Hindlimb muscle (tissue), 1 donor: ENCODE data around the gene HLA-DRA. TPM values are rescaled to one million over a fixed set of nuclear protein-coding genes. Genes with fewer than 3 reads are reported as not detected.

Experiments
- DNase-seq: peaks from one replicate; pipeline ENCODE4 v3.0.0-alpha.2; 2013
- polyA plus RNA-seq: library from polyadenylated mRNA; unstranded; fragments of 120-200 nt; gene quantifications from one replicate; pipeline ENCODE4 v1.2.1, GENCODE V29; 2013; ENCODE audit not compliant: insufficient read length

Gene HLA-DRA
- 57.8 TPM for polyA plus RNA-seq

- peak; percentile 41 for DNase-seq
These were observed at the start of gene HLA-DRA for GRCh38 chr6:32439602-32440214. Gene HLA-DRA (plus strand): TSS chr6:32439887. CDS start chr6:32439951, 64 bp downstream.

- no peak for DNase-seq
These were observed 48.2 kb upstream of the HLA-DRA start for GRCh38 chr6:32391505-32391904.

GRCh38 chr6:32393665-32394420 lies 45.8 kb upstream of the HLA-DRA start:
- peak; percentile 64 for DNase-seq

GRCh38 chr6:32396028-32396427 lies 43.7 kb upstream of the HLA-DRA start:
- DNase-seq, result no peak

- no peak for DNase-seq
These were observed 42.3 kb upstream of the HLA-DRA start for GRCh38 chr6:32397252-32397920.

GRCh38 chr6:32401284-32401963 lies 38.3 kb upstream of the HLA-DRA start:
- no peak for DNase-seq

- no peak for DNase-seq
These were observed 36.9 kb upstream of the HLA-DRA start for GRCh38 chr6:32402812-32403211.

- DNase-seq, result no peak
These were observed 34.0 kb upstream of the HLA-DRA start for GRCh38 chr6:32405656-32406055.

GRCh38 chr6:32406197-32406596 lies 33.5 kb upstream of the HLA-DRA start:
- no peak for DNase-seq

GRCh38 chr6:32406857-32407256 lies 32.8 kb upstream of the HLA-DRA start, which contains the start of gene BTNL2:
Gene BTNL2 (minus strand): TSS chr6:32407181. CDS start chr6:32407123, 58 bp downstream.
- DNase-seq, result no peak

GRCh38 chr6:32410906-32411305 lies 28.8 kb upstream of the HLA-DRA start:
- DNase-seq, result no peak

GRCh38 chr6:32411566-32412327 lies 27.9 kb upstream of the HLA-DRA start:
- DNase-seq, result no peak

GRCh38 chr6:32413427-32414047 lies 26.1 kb upstream of the HLA-DRA start:
- peak; percentile 75 for DNase-seq

- DNase-seq, result peak; percentile 68
These were observed 24.1 kb upstream of the HLA-DRA start for GRCh38 chr6:32415521-32416019.

GRCh38 chr6:32416036-32416435 lies 23.7 kb upstream of the HLA-DRA start:
- no peak for DNase-seq

GRCh38 chr6:32424589-32425300 lies 14.9 kb upstream of the HLA-DRA start:
- no peak for DNase-seq

GRCh38 chr6:32426338-32426737 lies 13.3 kb upstream of the HLA-DRA start:
- DNase-seq, result no peak

GRCh38 chr6:32427218-32427617 lies 12.5 kb upstream of the HLA-DRA start:
- DNase-seq, result no peak

GRCh38 chr6:32427934-32428474 lies 11.7 kb upstream of the HLA-DRA start:
- no peak for DNase-seq

- DNase-seq, result no peak
These were observed 9.5 kb upstream of the HLA-DRA start for GRCh38 chr6:32430179-32430578.
